Lower lobe of right lung (tissue), 2 donors: Measurements from ENCODE around the gene MICB. TPM values are rescaled to one million over a fixed set of nuclear protein-coding genes. Genes with fewer than 3 reads are reported as not detected.

Experiments
- ATAC-seq, 2 donors: fragments of 200-7000 bp; cut with Tn5 transposase; one replicate each; pipeline ENCODE4 v1.9.1; 2020 to 2022; ENCODE audit warnings: mild to moderate bottlenecking in 2 of 2, moderate library complexity in 2 of 2
- DNase-seq: peaks from one replicate; pipeline ENCODE4 v3.0.0-alpha.2; 2020
- H3K27ac ChIP-seq: fragments of 200-600 bp; one replicate; pipeline ENCODE4 v1.8.0; 2022
- H3K27me3 ChIP-seq: fragments of 200-600 bp; one replicate; pipeline ENCODE4 v1.8.0; 2022; ENCODE audit warnings: low read depth
- H3K36me3 ChIP-seq: fragments of 200-600 bp; one replicate; pipeline ENCODE4 v1.8.0; 2022; ENCODE audit warnings: mild to moderate bottlenecking
- H3K4me1 ChIP-seq: fragments of 200-600 bp; one replicate; pipeline ENCODE4 v1.8.0; 2022
- H3K4me3 ChIP-seq: fragments of 200-600 bp; one replicate; pipeline ENCODE4 v1.8.0; 2022; ENCODE audit warnings: mild to moderate bottlenecking
- H3K9me3 ChIP-seq: fragments of 200-600 bp; one replicate; pipeline ENCODE4 v1.8.0; 2022
- CTCF ChIP-seq: fragments of 200-600 bp; IDR thresholded peaks from one replicate; pipeline ENCODE4 v1.8.0; 2022; ENCODE audit warnings: antibody characterized with exemption, mild to moderate bottlenecking
- intact Hi-C: fragments of 100-400 bp; cut with DNase I; formaldehyde crosslinking; loops from one replicate; pipeline ENCODE4 v1.11.0; 2022
- total RNA-seq: library from RNA; stranded (reverse); fragmentation: NEBNext Ultra II Directional; extraction: Animal tissue kit (Norgen Biotek cat#: 25700); gene quantifications from one replicate; pipeline ENCODE4 v1.2.1, GENCODE V29; 2021
- donor health status: DM: no; HTN: yes; CAD: no; lungs with severe emphysema.

Gene MICB
- total RNA-seq, 1 donor from 2014 or later, result 13.8 TPM

- intact Hi-C loops, result no loop called here
- Histone ChIP-seq H3K36me3 (peaks cover 41% of the 10 kb centered on the region), H3K27me3 (no peaks in the 10 kb centered on the region), H3K27ac (peak overlapping the region; percentile 75), H3K4me1 (peaks cover 47% of the 10 kb centered on the region), H3K4me3 (no peak overlapping the region), H3K9me3 (no peaks in the 10 kb centered on the region)
- no peak for TF ChIP-seq CTCF
- ATAC-seq, result no peak
- DNase-seq, result no peak
Measured at GRCh38 chr6:31560697-31561058, 62.7 kb downstream of the MICB start.

Other genes with a start within 250 kb of the MICB start
- gene HLA-C, start 226.1 kb upstream of the MICB start, total RNA-seq, result 1,186 TPM
- 2,736 TPM for gene HLA-B, start 141.0 kb upstream of the MICB start, total RNA-seq
- 33.1 TPM for gene MICA, start 94.5 kb upstream of the MICB start, total RNA-seq
- not detected for gene MCCD1, start 30.8 kb downstream of the MICB start, total RNA-seq
- gene DDX39B, start 43.9 kb downstream of the MICB start, total RNA-seq, result 265 TPM
- 1.6 TPM for gene ATP6V1G2, start 48.5 kb downstream of the MICB start, total RNA-seq
- 17.8 TPM for gene NFKBIL1, start 49.5 kb downstream of the MICB start, total RNA-seq
- gene LTA, start 74.1 kb downstream of the MICB start, total RNA-seq, result not detected
- 4.5 TPM for gene TNF, start 77.4 kb downstream of the MICB start, total RNA-seq
- 10.0 TPM for gene LTB, start 84.3 kb downstream of the MICB start, total RNA-seq
- 127 TPM for gene LST1, start 88.1 kb downstream of the MICB start, total RNA-seq
- 2.6 TPM for gene NCR3, start 94.9 kb downstream of the MICB start, total RNA-seq
- gene AIF1, start 117.1 kb downstream of the MICB start, total RNA-seq, result 109 TPM
- 133 TPM for gene PRRC2A, start 122.6 kb downstream of the MICB start, total RNA-seq
- gene BAG6, start 154.5 kb downstream of the MICB start, total RNA-seq, result 253 TPM
- 1.6 TPM for gene APOM, start 157.7 kb downstream of the MICB start, total RNA-seq
- 24.7 TPM for gene C6orf47, start 162.6 kb downstream of the MICB start, total RNA-seq
- gene GPANK1, start 166.9 kb downstream of the MICB start, total RNA-seq, result 15.4 TPM
- 117 TPM for gene CSNK2B, start 167.9 kb downstream of the MICB start, total RNA-seq
- gene LY6G5B, start 171.8 kb downstream of the MICB start, total RNA-seq, result 11.0 TPM
- gene LY6G5C, start 182.9 kb downstream of the MICB start, total RNA-seq, result 2.9 TPM
- gene ABHD16A, start 205.2 kb downstream of the MICB start, total RNA-seq, result 56.4 TPM
- gene LY6G6F, start 208.7 kb downstream of the MICB start, total RNA-seq, result 0.97 TPM
- not detected for gene LY6G6D, start 217.2 kb downstream of the MICB start, total RNA-seq
- gene LY6G6C, start 223.6 kb downstream of the MICB start, total RNA-seq, result not detected
- 2.6 TPM for gene MPIG6B, start 225.2 kb downstream of the MICB start, total RNA-seq
- gene DDAH2, start 231.2 kb downstream of the MICB start, total RNA-seq, result 67.0 TPM
- gene CLIC1, start 238.4 kb downstream of the MICB start, total RNA-seq, result 310 TPM
- gene MSH5, start 241.9 kb downstream of the MICB start, total RNA-seq, result 14.9 TPM